NCI-H2029 (cell line): ENCODE data around the gene TSPAN7.
A peak's percentile ranks its signal among the peaks of the same experiment; 100 is the strongest.

Experiments used
- DNase-seq: peaks from one replicate; lab custom pipeline; 2025; lab: John Stamatoyannopoulos, UW

The TSPAN7 gene, protein sequence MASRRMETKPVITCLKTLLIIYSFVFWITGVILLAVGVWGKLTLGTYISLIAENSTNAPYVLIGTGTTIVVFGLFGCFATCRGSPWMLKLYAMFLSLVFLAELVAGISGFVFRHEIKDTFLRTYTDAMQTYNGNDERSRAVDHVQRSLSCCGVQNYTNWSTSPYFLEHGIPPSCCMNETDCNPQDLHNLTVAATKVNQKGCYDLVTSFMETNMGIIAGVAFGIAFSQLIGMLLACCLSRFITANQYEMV

GRCh38 chrX:38561126-38561868 is at the start of gene TSPAN7:
Gene TSPAN7 (plus strand): TSS chrX:38561542. CDS start chrX:38561547, 5 bp downstream.
- DNase-seq: peak; percentile 68

GRCh38 chrX:38513112-38513742 is 48.1 kb upstream of the TSPAN7 start:
- no peak for DNase-seq

DNA sequence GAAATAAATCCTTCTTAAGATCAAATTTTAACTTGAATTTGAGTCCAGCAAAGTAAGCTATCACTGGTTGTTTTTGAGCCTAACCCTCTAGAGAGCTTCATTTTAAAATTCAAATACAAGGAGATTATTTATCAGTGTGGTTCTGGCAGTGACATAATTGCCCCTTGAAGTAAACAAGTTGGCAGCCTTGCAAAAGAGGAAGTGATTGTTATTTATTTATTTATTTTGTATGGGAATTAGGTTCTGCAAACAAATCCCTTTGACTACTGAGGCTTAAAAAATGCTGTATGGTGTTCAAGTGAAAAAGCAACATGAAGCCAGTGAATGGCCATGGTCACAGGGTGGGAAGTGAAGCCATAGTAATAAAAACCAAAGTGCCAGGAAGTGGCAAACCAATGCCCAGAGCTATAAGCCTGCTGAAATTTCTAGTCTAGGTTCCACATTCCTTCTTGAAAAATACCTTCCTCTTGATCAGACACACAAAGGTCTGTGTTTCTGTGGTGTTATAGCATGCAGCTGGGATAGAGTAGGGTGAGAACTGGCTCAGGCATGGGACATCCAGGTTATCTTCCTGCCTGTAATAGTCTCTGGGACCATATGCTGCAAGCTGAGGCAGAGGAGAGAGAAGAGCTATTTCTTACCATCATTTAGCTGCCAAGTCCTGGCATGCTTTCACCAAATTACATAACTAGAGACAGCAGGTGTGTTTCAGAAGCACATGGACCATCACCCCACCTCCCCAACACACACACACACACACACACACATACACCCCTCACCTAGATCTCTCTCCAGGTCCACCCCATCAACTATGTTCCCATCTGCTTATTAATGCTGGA is 47.1 kb upstream of the TSPAN7 start:
- DNase-seq: peak; percentile 13

GRCh38 chrX:38515291-38515690 is 46.1 kb upstream of the TSPAN7 start:
- DNase-seq: no peak

DNA sequence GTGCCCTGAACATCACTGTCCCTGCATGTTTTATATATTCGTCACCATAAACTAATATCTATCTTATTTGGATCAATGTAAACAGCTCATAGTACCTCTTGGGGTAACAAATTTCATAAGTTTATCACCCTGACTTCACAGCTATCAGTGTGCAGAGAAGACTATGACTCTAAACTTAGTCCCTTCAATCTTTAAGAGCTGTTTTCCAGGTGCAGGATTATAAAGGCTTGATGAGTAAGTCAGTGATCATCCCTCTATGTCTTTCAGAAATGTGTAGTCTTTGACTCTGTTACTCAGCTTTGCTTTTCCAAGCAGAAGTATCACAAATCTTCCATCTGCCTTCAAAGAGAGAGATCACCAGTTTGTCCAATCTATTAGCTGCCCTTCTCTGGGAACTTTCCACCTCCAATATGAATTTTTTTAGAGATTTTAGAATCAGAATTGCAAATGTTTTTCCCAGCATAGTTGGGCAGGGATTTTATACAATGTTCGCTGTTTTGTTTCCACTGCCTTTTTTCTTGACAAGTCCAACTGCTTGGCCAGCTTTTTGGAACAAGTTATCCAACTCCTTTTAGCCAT is 45.1 kb upstream of the TSPAN7 start:
- no peak for DNase-seq

DNA sequence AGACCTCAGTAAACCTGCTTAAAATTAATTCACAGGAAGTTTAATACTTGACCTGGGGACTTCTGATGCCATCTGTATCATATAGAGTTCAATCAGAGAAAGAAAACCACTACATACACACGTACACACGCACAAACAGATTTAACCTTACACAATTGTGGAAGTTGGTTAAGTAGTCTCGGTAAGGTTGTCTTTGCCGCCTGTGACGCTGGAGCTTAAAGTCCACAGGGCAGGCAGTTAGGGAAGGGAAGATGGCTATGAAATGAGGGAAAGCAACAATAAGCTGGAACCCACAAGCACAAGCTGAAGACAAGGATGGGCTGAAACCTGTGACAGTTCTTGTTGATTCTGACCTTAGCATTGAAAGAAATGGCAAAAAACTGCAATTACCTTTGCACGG is 41.7 kb upstream of the TSPAN7 start:
- no peak for DNase-seq

- no peak for DNase-seq
Measured at GRCh38 chrX:38538134-38538533, 23.2 kb upstream of the TSPAN7 start.

DNA sequence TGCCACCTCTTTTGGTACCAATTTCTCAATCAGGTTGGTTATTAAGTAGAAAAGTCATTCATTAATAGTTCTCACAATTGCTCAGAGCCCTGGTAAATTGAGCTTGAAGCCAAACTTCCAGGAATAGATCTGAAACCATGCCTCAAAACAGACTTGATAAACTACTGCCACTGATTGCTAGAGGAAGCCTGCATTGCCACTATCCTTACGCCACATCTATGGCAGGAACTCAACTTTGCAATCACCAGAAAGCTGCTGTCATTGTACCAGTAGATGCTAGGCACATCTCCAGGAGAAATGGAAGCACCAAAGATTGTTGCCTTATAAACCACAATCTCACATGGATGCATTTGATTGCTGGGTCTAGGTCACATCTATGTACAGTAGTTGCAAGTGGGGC is 21.6 kb upstream of the TSPAN7 start:
- no peak for DNase-seq

DNA sequence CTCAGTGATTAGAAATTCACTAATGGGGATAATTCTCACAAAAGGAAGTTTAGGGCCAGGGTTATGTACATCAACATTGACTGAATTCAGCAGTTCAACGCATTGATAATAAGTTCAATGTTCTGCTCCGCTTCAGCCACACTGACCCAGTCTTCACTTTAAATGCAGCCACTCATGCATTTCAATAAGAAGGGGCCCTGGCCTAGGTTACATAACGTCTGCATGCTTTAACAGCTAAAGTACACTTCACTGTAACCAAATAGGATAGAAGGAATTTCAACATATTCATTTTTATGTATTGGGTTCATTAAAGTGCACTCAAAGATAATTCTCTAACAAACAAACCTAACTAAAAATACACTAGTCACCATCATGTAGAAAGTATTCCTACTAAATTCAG is 12.8 kb upstream of the TSPAN7 start:
- no peak for DNase-seq

- DNase-seq: no peak
Measured at GRCh38 chrX:38552721-38553120, 8.6 kb upstream of the TSPAN7 start.

- no peak for DNase-seq
Measured at GRCh38 chrX:38558686-38559085, 2.7 kb upstream of the TSPAN7 start.

- no peak for DNase-seq
Measured at GRCh38 chrX:38560776-38561125, 591 bp upstream of the TSPAN7 start.

DNA sequence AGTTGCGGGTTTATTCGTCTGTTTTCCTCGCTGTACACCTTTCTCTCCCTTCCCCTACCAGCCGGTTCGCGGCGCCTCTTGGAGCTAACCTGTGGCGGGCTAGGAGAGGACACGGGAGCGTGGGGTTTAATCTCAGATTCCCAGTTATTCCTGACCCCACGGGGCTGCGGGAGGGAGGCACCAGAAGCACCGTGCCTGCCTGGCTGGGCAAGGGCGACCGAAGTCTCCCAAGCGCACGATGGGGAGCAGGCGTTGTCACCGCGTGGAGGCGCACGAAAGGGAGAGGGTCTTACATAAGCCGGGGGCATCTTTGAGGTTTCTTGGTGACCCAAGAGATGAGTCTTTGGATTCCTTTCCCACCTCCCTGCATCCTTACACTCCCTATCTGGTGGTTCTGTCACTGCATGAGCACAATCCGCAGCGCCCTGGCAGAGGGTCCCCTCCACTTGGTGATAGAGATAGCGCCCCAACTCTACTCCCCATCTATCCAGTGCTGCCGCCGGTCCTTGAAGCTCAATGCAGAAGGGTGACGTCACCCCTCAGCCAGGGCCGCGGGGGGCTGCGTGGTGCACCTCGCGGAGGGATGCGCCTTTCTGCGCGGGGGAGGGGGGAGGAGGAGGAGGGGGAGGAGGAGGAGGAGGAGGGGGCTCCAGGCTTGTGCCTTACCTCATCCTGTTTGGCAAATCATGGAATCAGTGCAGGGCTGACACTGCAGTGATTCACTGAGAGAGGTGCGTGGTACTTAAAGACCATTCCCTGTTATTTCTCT is 793 bp downstream of the TSPAN7 start:
- DNase-seq: no peak

DNA sequence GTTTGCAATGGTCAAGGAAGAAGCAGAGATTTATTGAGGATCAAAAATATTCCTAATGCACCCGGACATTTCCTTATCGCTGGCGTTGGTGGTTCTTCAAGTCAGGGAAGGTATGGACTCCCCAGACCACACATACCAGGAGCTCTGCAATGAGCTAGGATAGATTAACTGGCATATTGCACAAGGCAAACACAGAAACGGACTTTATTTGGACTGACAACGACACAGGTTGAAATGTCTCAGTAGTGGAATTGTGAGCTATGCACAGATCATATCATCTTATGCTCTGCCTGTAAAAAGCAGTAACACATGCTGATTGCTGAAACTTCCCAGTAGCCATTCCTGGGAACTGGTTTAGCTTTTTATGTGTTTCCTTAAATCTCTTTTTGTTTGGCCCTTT is 1.7 kb downstream of the TSPAN7 start:
- DNase-seq: no peak

DNA sequence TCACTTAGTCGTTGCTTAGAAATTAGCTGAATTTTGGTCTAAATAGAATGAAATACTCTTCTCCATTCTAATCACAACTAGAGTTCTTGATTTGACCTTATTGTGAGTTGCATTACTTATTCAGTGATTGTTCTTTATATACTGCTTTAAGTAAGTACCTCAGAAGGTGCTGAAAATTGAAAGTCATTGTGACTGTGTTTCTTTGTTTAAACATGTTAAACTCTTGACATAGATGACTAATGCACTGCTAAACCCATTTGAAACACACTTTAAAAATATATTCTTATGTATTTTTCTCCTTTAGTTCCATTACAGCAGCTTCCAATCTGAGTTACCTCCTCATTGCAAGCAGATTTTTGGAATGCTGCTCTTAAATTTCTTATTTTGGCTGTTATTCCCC is 9.1 kb downstream of the TSPAN7 start:
- DNase-seq: no peak

DNA sequence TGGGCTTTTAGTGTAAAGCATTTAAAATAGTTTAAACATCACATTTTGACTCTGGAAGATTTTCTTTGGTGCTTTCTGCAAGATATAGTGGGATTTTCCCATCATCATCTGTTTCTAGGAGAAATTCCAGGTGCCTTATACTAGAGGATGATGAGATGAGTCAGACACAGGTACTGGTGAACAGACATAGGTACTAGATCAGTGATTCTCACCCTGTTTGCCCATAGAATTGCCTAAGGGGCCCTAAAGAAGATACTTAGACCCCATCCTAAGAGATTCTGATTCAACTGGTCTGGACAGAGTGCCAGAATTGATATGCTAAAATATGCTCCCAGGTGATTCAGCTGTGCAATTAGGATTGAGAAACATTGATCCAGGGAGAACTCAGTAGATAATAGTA is 9.7 kb downstream of the TSPAN7 start:
- DNase-seq: no peak

DNA sequence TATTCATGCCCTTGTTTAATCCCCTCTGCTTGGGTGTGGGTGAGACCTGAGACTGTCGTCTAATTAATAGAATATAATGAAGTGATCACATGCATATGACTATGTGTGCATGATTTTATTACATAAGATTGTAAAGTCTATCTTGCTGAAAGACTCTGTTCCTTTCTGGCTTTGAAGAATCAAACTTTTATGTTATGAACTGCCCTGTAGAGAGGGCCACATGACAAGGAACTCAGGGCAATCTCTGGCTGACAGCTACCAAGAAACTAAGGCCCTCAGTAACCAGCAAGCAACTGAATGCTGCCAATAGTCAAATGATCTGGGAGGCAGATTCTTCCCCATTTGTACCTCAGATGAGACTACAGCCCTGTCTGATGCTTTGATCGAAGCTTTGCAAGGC is 13.5 kb downstream of the TSPAN7 start:
- DNase-seq: no peak

DNA sequence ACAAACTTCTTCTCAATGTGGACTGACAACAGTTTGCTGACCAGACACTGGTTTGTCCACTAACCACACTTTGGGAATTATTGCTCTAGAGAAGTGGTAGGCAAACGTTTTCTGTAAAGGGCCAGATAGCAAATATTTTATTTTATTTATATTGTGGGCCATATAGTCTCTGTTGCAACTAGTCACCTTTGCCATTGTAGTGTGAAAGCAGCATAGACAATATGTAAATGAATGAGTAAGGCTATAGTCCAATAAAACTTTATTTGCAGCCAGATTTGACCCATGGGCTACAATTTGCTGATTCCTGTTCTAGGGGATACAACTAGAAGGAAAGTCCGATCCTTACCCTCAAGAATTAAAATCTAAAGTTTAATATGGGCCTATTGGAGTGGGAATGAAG is 14.5 kb downstream of the TSPAN7 start:
- no peak for DNase-seq

DNA sequence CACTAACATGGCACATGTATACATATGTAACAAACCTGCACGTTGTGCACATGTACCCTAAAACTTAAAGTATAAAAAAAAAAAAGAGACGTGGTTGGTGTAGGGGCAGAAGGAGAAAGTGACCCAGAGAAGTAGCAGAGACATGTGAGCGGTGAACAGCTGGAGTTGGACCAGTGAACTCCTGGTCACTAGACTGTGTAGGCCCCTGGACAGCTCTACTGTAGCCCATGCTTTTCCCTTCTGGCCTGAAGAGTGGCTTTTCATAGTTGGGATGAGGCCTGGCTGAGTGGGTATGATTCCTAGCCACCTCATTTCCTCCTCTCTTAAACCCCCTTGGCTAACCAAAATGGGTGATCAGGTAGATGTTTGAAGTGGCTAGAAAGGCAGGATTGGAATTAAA is 16.4 kb downstream of the TSPAN7 start:
- no peak for DNase-seq

GRCh38 chrX:38578167-38578566 is 16.8 kb downstream of the TSPAN7 start:
- no peak for DNase-seq

GRCh38 chrX:38583181-38583580 is 21.8 kb downstream of the TSPAN7 start:
- no peak for DNase-seq
